Loucy (cell line): ENCODE data around the gene SIRT7.

Experiments
- H2AFZ ChIP-seq: fragments of 200-600 bp; sonication (generic); 2 replicates; pipeline ENCODE4 v1.6.0; 2016; ENCODE audit warnings: antibody characterized with exemption, mild to moderate bottlenecking, low read length, moderate library complexity
- H3F3A ChIP-seq: fragments of 200-600 bp; 2 replicates; pipeline ENCODE4 v1.6.0; 2016; ENCODE audit warnings: antibody characterized with exemption, low read depth, mild to moderate bottlenecking
- H3K27me3 ChIP-seq: fragments of 200-600 bp; sonication (generic); 2 replicates; pipeline ENCODE4 v1.6.1; 2014; ENCODE audit warnings: low read length, mild to moderate bottlenecking; ENCODE audit not compliant: insufficient read depth, poor library complexity, severe bottlenecking
- H3K36me3 ChIP-seq: fragments of 200-600 bp; sonication (generic); 2 replicates; pipeline ENCODE4 v1.6.1; 2016; ENCODE audit warnings: low read length; ENCODE audit not compliant: insufficient read depth
- H3K4me1 ChIP-seq: fragments of 200-600 bp; sonication (generic); 2 replicates; pipeline ENCODE4 v1.5.1; 2014; ENCODE audit warnings: low read length, mild to moderate bottlenecking; ENCODE audit not compliant: insufficient read depth, poor library complexity, severe bottlenecking
- H3K4me2 ChIP-seq: fragments of 200-600 bp; sonication (generic); 2 replicates; pipeline ENCODE4 v1.6.0; 2014; ENCODE audit warnings: antibody characterized with exemption, low read length, low read depth, mild to moderate bottlenecking; ENCODE audit not compliant: poor library complexity, severe bottlenecking
- H3K4me3 ChIP-seq: fragments of 200-600 bp; sonication (generic); 2 replicates; pipeline ENCODE4 v1.5.1; 2014; ENCODE audit warnings: low read length, mild to moderate bottlenecking, mixed read lengths; ENCODE audit not compliant: poor library complexity, severe bottlenecking
- H3K79me2 ChIP-seq: fragments of 200-600 bp; sonication (generic); 2 replicates; pipeline ENCODE4 v1.6.1; 2014; ENCODE audit warnings: low read length; ENCODE audit not compliant: insufficient read depth
- H3K9ac ChIP-seq: fragments of 200-600 bp; sonication (generic); 2 replicates; pipeline ENCODE4 v1.6.0; 2014; ENCODE audit warnings: mild to moderate bottlenecking, low read depth, low read length, moderate library complexity; ENCODE audit not compliant: poor library complexity, severe bottlenecking
- H3K9me2 ChIP-seq: fragments of 200-600 bp; sonication (generic); replicated peaks from 2 replicates; pipeline ENCODE4 v1.6.1; 2016; ENCODE audit warnings: low read depth, low read length, mixed read lengths
- H3K9me3 ChIP-seq: fragments of 200-600 bp; sonication (generic); 2 replicates; pipeline ENCODE4 v1.6.1; 2014; ENCODE audit warnings: mild to moderate bottlenecking, antibody characterized with exemption, low read length, low read depth; ENCODE audit not compliant: insufficient read depth
- H4K20me1 ChIP-seq: fragments of 200-600 bp; sonication (generic); 2 replicates; pipeline ENCODE4 v1.6.0; 2014; ENCODE audit warnings: antibody characterized with exemption, low read length, mild to moderate bottlenecking; ENCODE audit not compliant: insufficient read depth, poor library complexity, severe bottlenecking
- CTCF ChIP-seq: fragments of 200-600 bp; sonication (generic); conservative IDR thresholded peaks from 2 replicates; pipeline ENCODE4 v1.5.1; 2014; ENCODE audit warnings: mild to moderate bottlenecking, antibody characterized with exemption, low read length
- EZH2phosphoT487 ChIP-seq: fragments of 200-600 bp; IDR thresholded peaks from 2 replicates; pipeline ENCODE4 v1.6.1; 2018; ENCODE audit warnings: antibody characterized with exemption, mild to moderate bottlenecking, moderate library complexity, borderline replicate concordance

The SIRT7 gene

GRCh38 chr17:81906476-81907218 lies 11.3 kb downstream of the SIRT7 start:
- H3K79me2 ChIP-seq = peaks cover 21% of the 10 kb centered on the region
- no peaks in the 10 kb centered on the region for H3K9me3 ChIP-seq
- TF ChIP-seq CTCF = peak; percentile 50
- TF ChIP-seq EZH2phosphoT487 = no peak
- peaks cover 3% of the 10 kb centered on the region; the same call in 1 of the 2 replicates for H3K36me3 ChIP-seq
- peaks cover 15% of the 10 kb centered on the region for H4K20me1 ChIP-seq
- peaks cover 14% of the 10 kb centered on the region for H3K4me1 ChIP-seq
- no peak overlapping the region for H3K4me3 ChIP-seq
- no peak overlapping the region for H3K9ac ChIP-seq
- no peaks in the 10 kb centered on the region for H3K9me2 ChIP-seq
- no peak overlapping the region for H3K4me2 ChIP-seq
- H3K27me3 ChIP-seq = no peaks in the 10 kb centered on the region
- H2AFZ ChIP-seq = no peak overlapping the region
- no peaks in the 10 kb centered on the region for H3F3A ChIP-seq

GRCh38 chr17:81905993-81906392 lies 12.0 kb downstream of the SIRT7 start:
- Histone ChIP-seq H4K20me1 (peaks cover 13% of the 10 kb centered on the region), H3K36me3 (peaks cover 3% of the 10 kb centered on the region; the same call in 1 of the 2 replicates), H3K9me2 (no peaks in the 10 kb centered on the region), H3K9ac (no peak overlapping the region), H3K27me3 (no peaks in the 10 kb centered on the region), H2AFZ (no peak overlapping the region), H3K79me2 (peaks cover 21% of the 10 kb centered on the region), H3K9me3 (no peaks in the 10 kb centered on the region), H3K4me1 (peaks cover 14% of the 10 kb centered on the region), H3F3A (no peaks in the 10 kb centered on the region), H3K4me3 (no peak overlapping the region), H3K4me2 (no peak overlapping the region)
- TF ChIP-seq CTCF (no peak), EZH2phosphoT487 (no peak)

- peaks cover 15% of the 10 kb centered on the region for H3K79me2 ChIP-seq
- TF ChIP-seq EZH2phosphoT487 (no peak), CTCF (no peak)
- peaks cover 3% of the 10 kb centered on the region; the same call in 1 of the 2 replicates for H3K36me3 ChIP-seq
- no peak overlapping the region for H3K4me3 ChIP-seq
- no peaks in the 10 kb centered on the region for H3F3A ChIP-seq
- no peaks in the 10 kb centered on the region for H3K27me3 ChIP-seq
- no peak overlapping the region for H3K9ac ChIP-seq
- H4K20me1 ChIP-seq = peaks cover 9% of the 10 kb centered on the region
- no peaks in the 10 kb centered on the region for H3K9me3 ChIP-seq
- peaks cover 13% of the 10 kb centered on the region for H3K4me1 ChIP-seq
- H3K4me2 ChIP-seq = no peak overlapping the region
- H3K9me2 ChIP-seq = no peaks in the 10 kb centered on the region
- no peak overlapping the region for H2AFZ ChIP-seq
Observed at GRCh38 chr17:81905424-81905875, 12.5 kb downstream of the SIRT7 start.
